Activated CD8-positive, alpha-beta T cell treated with anti-CD3 and anti-CD28 coated beads for 36 hours (primary cell): Measurements from ENCODE around the gene TES. TPM values are rescaled to one million over a fixed set of nuclear protein-coding genes. Genes with fewer than 3 reads are reported as not detected.

Experiments
- ATAC-seq: fragments of 200-7000 bp; cut with Tn5 transposase; one replicate; pipeline ENCODE4 v1.10.0; 2021; ENCODE audit warnings: mild to moderate bottlenecking, moderate library complexity
- CTCF ChIA-PET: fragments of 350-600 bp; sonication (Branson Sonifier 250); formaldehyde crosslinking; loops from one replicate; lab custom pipeline; 2021; ENCODE audit warnings: antibody characterized with exemption; lab: Charles Lee
- POLR2A ChIA-PET: fragments of 350-600 bp; sonication (Branson Sonifier 250); formaldehyde crosslinking; loops from one replicate; lab custom pipeline; 2021; ENCODE audit warnings: antibody characterized with exemption; lab: Charles Lee
- DNase-seq: peaks from one replicate; pipeline ENCODE4 v3.0.0-alpha.2; 2020
- H3K27ac Mint-ChIP-seq: one replicate; pipeline ENCODE4 v1.8.0; 2021; ENCODE audit warnings: mild to moderate bottlenecking, mixed read lengths
- H3K27me3 Mint-ChIP-seq: one replicate; pipeline ENCODE4 v1.8.0; 2021; ENCODE audit warnings: mixed read lengths
- H3K36me3 Mint-ChIP-seq: one replicate; pipeline ENCODE4 v1.8.0; 2021; ENCODE audit warnings: low read depth, mixed read lengths
- H3K4me1 Mint-ChIP-seq: one replicate; pipeline ENCODE4 v1.8.0; 2021; ENCODE audit warnings: low read depth, mixed read lengths
- H3K4me3 Mint-ChIP-seq: one replicate; pipeline ENCODE4 v1.8.0; 2021; ENCODE audit warnings: mild to moderate bottlenecking, moderate library complexity, mixed read lengths
- H3K9me3 Mint-ChIP-seq: one replicate; pipeline ENCODE4 v1.8.0; 2021; ENCODE audit warnings: mixed read lengths
- CTCF ChIP-seq: fragments of 200-600 bp; IDR thresholded peaks from one replicate; pipeline ENCODE4 v1.8.0; 2022; ENCODE audit warnings: antibody characterized with exemption, mild to moderate bottlenecking
- intact Hi-C: fragments of 100-400 bp; cut with micrococcal nuclease; formaldehyde crosslinking; loops from one replicate; pipeline ENCODE4 v1.10.0; 2022
- total RNA-seq, 2 experiments: library from RNA; stranded (reverse); gene quantifications; one replicate each; pipeline ENCODE4 v1.2.3, GENCODE V29; 2021

Gene TES
- total RNA-seq, 2 experiments from 2014 or later, result 63.9 to 65.7 TPM

GRCh38 chr7:116305485-116306408 lies 95.4 kb downstream of the TES start:
- DNase-seq (no peak), ATAC-seq (no peak)
- H3K4me3 Mint-ChIP-seq, result no peak overlapping the region
- H3K36me3 Mint-ChIP-seq, result no peaks in the 10 kb centered on the region
- H3K27me3 Mint-ChIP-seq, result peaks cover 8% of the 10 kb centered on the region
- intact Hi-C loops, result no loop called here
- ChIA-PET CTCF (no interaction called here), POLR2A (no interaction called here)
- H3K4me1 Mint-ChIP-seq, result no peaks in the 10 kb centered on the region
- TF ChIP-seq CTCF, result no peak
- no peak overlapping the region for H3K27ac Mint-ChIP-seq
- no peaks in the 10 kb centered on the region for H3K9me3 Mint-ChIP-seq

DNA sequence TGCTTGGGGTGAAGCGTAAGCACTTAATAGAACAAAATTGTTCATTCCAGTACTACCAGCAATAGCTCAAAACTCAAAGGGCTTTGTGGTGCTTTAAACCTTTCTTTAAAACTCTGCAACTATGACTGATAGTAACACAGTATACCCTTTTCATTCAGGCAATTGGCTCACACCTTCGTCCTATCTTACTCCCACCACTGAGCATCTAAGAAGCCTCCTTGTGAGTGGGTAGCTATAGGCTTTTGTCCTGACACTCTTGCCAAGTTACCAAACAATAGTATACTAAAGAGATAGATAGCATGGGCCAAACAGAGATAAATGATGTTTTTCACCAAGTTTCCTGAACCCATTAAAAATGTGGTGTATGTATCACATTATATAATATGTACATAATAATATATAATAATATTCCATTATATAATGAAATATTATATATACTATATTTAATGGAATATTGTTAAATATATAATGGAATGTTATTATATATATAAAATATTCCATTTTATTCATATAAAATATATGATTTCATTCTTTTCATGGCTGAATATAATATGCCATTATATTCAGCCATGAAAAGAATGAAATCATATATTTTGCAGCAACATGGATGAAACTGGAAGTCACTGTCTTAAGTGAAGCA lies 96.2 kb downstream of the TES start:
- DNase-seq, result no peak
- H3K4me1 Mint-ChIP-seq, result no peaks in the 10 kb centered on the region
- intact Hi-C loops, result no loop called here
- H3K36me3 Mint-ChIP-seq, result no peaks in the 10 kb centered on the region
- peaks cover 8% of the 10 kb centered on the region for H3K27me3 Mint-ChIP-seq
- CTCF ChIA-PET, result no interaction called here
- no peaks in the 10 kb centered on the region for H3K9me3 Mint-ChIP-seq
- H3K4me3 Mint-ChIP-seq, result no peak overlapping the region
- TF ChIP-seq CTCF, result no peak
- no peak overlapping the region for H3K27ac Mint-ChIP-seq
- POLR2A ChIA-PET, result no interaction called here
- no peak for ATAC-seq

DNA sequence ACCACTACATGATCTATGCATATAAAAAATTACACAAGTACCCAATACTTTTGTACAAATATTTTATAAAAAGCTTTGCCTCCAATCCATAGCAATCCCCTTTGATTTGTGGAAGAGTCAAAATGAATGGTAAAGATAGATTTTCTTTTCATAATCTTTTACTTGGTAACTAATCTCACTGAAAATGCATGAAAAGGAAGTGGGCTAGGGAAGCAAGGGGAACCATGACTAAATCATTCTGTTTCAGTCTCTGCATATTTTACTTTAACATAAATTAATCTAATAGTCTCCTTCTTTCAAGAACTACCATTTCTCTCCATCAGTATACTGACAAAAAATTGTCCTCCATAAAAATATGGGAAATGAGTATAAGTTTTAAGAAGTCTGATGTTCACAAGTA lies 96.9 kb downstream of the TES start:
- POLR2A ChIA-PET, result interaction anchor here (0.6 kb wide), 1 partner anchor 22 kb away, joined by 3 read pairs; no protein-coding TSS in a partner anchor
- CTCF ChIA-PET, result no interaction called here
- no peaks in the 10 kb centered on the region for H3K4me1 Mint-ChIP-seq
- ATAC-seq (no peak), DNase-seq (no peak)
- H3K27ac Mint-ChIP-seq, result no peak overlapping the region
- no peak for TF ChIP-seq CTCF
- no peaks in the 10 kb centered on the region for H3K9me3 Mint-ChIP-seq
- intact Hi-C loops, result no loop called here
- H3K36me3 Mint-ChIP-seq, result no peaks in the 10 kb centered on the region
- no peak overlapping the region for H3K4me3 Mint-ChIP-seq
- peaks cover 7% of the 10 kb centered on the region for H3K27me3 Mint-ChIP-seq

Other genes starting within 250 kb of the TES start
- not detected for gene TFEC, start 179.8 kb upstream of the TES start, total RNA-seq